ENCODE data around the gene GSTK1.
"Not testable (repeated sequence)": the region's sequence is repeated elsewhere in the genome, so short reads cannot be mapped to it uniquely, and the experiment has no call there.

Gene GSTK1

DNA sequence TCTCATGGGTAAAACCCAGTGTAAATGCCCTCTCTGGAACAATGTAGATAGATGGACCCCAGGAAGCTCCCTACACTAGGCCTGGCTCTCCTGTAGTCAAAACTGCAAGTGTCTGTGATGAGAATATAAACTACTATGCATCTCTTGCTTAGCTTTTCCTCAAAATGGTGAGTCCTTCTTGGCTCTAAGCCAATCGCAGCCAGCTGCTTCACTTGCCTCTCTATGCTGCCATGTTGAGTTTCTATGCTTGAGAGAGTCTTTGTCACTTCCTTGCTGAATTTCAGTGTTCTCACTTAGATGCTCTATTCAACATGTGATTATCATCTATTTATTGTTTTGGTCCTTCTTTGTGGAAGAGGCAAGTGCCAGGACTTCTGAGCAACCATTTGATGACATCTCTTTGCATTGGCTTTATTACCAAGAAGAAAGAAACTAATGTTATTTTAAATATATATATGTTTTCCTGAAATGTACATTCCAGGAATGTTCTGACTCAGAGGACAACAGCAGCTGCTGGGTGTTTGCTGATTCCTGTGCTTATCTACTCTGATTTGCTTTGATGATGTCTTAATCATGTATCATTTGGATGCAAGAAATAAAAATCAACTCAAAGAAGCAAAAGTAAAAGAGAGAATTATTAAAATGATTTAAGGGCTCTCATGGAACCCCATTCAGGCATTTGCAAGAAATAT lies 24.8 kb upstream of the GSTK1 start:
- no peak for DNase-seq (ENCODE audit: low read depth, low spot score)

- peak; percentile 22 for DNase-seq (ENCODE audit: low read depth, low spot score)
These were observed 23.4 kb upstream of the GSTK1 start for GRCh38 chr7:143239813-143240212.

DNA sequence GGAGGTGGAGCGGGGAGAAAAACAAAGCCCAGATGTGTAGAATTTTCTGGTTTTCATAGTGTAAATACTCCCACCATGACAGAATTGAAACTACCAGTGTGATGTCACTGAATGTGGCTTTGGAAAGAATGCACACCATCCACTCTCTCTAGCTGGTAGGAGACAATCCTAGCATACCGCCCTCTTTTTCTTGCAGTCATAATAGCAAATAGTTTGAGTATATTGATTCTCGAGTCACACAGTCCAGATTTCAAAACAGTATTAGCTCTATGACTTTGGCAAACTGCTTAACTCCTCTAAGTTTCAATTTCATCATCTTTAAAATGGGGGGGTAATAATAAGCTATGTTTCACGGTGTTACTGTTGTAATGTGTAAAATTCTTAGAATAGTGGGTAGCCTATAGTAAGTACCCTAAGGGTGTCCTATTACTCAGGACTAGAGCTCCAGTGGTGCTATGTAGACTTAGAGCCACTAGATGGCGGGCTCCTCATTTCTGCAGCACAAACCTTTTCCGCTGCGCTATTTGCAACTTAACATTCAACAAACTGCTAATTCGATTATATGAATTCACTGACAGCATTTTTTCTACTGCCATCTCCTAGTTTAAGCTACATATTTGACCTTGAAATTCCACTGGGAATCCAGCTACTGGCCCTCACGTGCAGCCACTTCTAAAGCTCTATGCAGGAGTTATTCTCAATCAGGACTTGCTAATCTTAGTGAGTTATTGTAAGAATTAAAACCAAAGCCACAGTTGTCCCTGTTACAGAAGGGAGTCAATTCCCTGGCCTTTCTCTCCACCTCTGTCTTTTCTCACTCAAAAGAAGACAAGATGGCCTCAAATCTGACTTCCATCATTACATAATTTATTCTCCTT lies 22.7 kb upstream of the GSTK1 start:
- DNase-seq (ENCODE audit: low read depth, low spot score) = peak; percentile 49

- DNase-seq (ENCODE audit: low read depth, low spot score) = no peak
These were observed 20.9 kb upstream of the GSTK1 start for GRCh38 chr7:143242306-143242705.

GRCh38 chr7:143243111-143243510 lies 20.1 kb upstream of the GSTK1 start:
- DNase-seq (ENCODE audit: low read depth, low spot score) = no peak

DNA sequence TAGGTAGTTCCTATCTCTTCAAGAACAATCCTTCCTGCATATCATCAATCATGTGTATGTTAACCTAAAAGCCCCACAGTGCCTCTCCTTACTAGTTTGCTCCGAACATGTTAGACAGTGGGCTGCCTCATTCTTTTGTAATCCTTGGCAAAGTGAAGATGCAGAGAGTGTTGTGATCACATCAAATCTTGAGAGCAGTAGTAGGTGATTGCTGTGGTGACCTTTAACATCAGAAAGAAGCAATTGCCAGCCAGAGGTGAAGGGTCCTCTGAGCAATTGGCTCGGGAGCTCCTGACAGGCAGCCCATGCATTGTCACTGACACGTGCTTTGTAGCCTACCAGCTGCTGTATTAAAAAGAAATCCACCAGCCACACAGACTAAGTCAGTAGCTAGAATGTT lies 19.6 kb upstream of the GSTK1 start:
- DNase-seq (ENCODE audit: low read depth, low spot score) = no peak

DNA sequence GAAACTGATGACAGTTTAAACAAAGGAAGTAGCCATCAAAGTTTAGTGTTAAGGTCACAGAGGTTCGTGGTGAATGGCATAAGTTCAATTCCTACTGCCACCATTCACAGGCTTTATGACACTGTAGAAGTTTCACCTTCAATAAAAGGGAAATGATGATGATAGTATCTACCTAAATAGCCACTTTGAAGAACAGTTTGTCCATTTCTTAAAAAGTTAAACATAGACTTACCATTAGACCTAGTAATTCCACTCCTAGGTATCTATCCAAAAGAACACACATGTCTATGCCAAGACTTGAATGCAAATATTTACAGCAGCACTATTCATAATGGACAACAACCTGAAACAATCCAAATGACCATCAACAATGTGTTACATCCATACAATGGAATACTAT lies 18.9 kb upstream of the GSTK1 start:
- DNase-seq (ENCODE audit: low read depth, low spot score) = no peak

GRCh38 chr7:143245123-143245522 lies 18.1 kb upstream of the GSTK1 start:
- no peak for DNase-seq (ENCODE audit: low read depth, low spot score)

GRCh38 chr7:143247372-143247771 lies 15.9 kb upstream of the GSTK1 start:
- no peak for DNase-seq (ENCODE audit: low read depth, low spot score)

DNA sequence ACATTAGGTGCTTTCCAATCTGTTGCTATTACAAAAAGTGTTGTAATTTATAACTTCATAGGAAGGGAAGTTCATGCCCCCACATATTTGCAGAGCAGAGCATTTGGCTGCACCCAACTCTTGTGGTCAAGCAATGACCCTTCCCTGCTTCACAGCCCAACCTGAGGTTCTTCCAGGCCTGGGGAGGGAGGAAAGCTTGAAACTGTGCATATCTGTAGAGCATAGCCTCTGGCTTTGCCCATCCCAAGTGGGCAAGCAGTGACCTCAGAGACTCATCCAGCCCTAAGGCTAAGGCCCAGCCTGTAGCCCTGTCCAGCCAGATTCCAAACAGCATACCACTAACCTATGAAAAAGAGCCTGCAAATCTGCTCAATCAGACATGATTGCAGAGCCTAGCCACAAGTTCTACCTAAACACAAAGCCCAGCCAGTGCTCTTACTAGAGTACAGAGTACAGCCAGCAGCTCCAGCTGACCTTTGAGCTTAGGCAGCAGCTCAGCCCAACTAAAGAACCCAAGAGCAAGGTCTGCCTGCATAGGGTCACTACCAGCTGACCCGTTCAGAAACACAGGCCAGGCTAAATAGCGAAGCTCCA lies 14.4 kb upstream of the GSTK1 start:
- no peak for DNase-seq (ENCODE audit: low read depth, low spot score)

DNA sequence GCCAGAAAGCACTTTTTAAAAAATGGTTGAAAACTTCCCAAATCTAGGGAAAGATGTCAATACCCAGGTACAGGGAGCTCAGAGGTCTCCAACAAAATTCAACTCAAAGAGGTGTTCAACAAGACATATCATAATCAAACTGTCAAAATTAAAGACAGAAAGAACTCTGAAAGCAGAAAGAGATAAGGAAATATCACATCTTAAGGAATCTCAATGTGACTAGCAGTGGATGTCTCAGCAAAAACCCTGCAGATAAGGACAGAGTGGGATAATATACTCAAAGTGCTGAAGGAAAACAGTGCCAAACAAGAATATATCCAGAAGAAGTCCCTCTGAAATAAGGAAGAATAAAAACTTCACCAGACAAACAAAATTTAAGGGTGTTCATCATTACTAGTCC lies 13.0 kb upstream of the GSTK1 start:
- no peak for DNase-seq (ENCODE audit: low read depth, low spot score)

GRCh38 chr7:143250822-143251221 lies 12.4 kb upstream of the GSTK1 start:
- no peak for DNase-seq (ENCODE audit: low read depth, low spot score)

GRCh38 chr7:143252006-143252405 lies 11.2 kb upstream of the GSTK1 start:
- DNase-seq (ENCODE audit: low read depth, low spot score) = no peak

DNA sequence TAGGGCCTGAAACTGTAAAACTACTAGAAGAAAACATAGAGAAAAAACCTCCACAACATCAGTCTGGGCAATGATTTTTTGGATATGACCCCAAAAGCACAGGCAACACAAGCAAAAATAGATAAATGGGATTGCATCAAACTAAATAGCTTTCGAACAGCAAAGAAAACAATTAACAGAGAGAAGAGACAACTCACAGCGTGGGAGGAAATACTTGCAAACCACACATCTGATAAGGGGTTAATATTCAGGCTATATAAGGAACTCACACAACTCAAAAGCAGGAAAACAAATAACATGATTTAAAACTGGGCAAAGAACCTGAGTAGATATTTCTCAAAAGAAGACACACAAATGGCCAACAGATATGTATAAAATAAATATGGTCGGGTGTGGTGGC lies 7.7 kb upstream of the GSTK1 start:
- no peak for DNase-seq (ENCODE audit: low read depth, low spot score)

- no peak for DNase-seq (ENCODE audit: low read depth, low spot score)
These were observed 6.9 kb upstream of the GSTK1 start for GRCh38 chr7:143256325-143256724.

DNA sequence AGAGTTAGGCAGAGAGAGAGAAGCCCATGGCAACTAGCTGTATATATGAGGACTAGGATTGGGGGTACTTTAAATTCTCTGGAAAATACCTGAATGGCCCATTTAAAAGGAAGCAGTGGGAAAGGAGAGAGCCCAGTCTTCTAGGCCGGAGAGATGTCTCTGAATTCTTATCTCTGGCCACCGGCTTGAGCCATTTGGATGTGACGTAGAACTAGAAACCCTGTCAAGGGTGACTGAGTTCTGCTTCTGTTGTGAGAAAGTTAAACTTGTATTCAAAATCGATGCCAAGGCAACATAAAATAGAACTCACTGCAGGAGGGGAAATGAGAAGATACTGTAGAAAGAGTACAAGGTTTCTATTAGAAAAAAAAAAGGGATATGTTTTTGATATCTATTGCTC lies 6.3 kb upstream of the GSTK1 start:
- DNase-seq (ENCODE audit: low read depth, low spot score) = no peak

GRCh38 chr7:143257501-143257900 lies 5.7 kb upstream of the GSTK1 start:
- no peak for DNase-seq (ENCODE audit: low read depth, low spot score)

- DNase-seq (ENCODE audit: low read depth, low spot score) = no peak
These were observed 4.4 kb upstream of the GSTK1 start for GRCh38 chr7:143258831-143259230.

DNA sequence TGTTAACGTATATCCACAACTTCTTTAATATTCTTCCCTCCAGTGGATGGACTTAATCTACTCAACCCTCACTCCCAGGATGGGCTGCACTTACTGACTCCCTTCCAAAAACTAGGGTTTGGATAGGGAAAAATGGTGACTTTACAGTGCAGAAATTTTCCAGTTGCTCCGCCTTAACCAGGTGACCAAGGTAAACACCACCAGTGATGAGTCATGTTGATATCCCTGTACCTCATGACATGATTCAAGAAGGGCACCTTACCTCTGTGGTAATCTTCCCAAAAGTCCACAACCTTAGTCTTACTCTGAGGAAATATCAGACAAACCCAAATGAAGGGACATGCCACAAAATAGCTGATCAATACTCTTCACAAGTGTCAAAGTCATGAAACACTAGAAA lies 3.5 kb upstream of the GSTK1 start:
- DNase-seq (ENCODE audit: low read depth, low spot score) = no peak

GRCh38 chr7:143261901-143262300 lies 1.3 kb upstream of the GSTK1 start:
- DNase-seq (ENCODE audit: low read depth, low spot score) = no peak

DNA sequence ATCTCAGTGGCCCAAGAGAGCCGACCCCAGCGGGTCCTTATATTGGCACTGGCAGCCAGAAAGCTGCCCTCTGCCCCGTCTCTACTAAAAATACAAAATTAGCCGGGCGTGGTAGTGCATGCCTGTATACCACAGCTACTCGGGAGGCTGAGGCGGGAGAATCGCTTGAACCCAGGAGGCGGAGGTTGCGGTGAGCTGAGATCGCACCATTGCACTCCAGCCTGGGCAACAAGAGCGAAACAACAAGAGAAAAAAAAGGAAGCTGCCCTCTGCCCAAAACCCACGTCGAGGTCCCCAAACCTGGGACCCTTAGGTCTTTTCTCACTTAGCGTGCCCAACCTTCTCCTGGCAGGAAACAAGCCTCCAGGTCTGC lies 941 bp downstream of the GSTK1 start:
- not testable (repeated sequence) for DNase-seq (ENCODE audit: low read depth, low spot score)

- DNase-seq (ENCODE audit: low read depth, low spot score) = no peak
These were observed 1.9 kb downstream of the GSTK1 start for GRCh38 chr7:143265017-143265693.

All from brain pericyte (primary cell).